Stimulated activated naive B cell treated with anti-CD40 and anti-IgM and Interleukin-4, amounts not matched to agents 10 μg/mL and 1 μg/mL and 100 μg/mL, for 72 hours (primary cell): Measurements from ENCODE around the gene RSRC2.
"Not testable (repeated sequence)": the region's sequence is repeated elsewhere in the genome, so short reads cannot be mapped to it uniquely, and the experiment has no call there.

Source experiments
- ATAC-seq, 2 donors: fragments of 150-1000 bp; cut with Tn5 transposase; replicated peaks; 2 replicates each; pipeline ENCODE4 v1.10.0; 2021; ENCODE audit warnings: moderate library complexity in 1 of 2
- DNase-seq: peaks from one replicate; pipeline ENCODE4 v3.0.0; 2021
- H3K27ac Mint-ChIP-seq: one replicate; pipeline ENCODE4 v1.8.0; 2022; ENCODE audit warnings: mild to moderate bottlenecking, mixed read lengths
- H3K27me3 Mint-ChIP-seq, 2 donors: one replicate each; pipeline ENCODE4 v1.8.0; 2022; ENCODE audit warnings: mixed read lengths in 2 of 2
- H3K36me3 Mint-ChIP-seq, 2 donors: one replicate each; pipeline ENCODE4 v1.8.0; 2022; ENCODE audit warnings: mixed read lengths in 2 of 2, mild to moderate bottlenecking in 1 of 2
- H3K4me1 Mint-ChIP-seq, 2 donors: one replicate each; pipeline ENCODE4 v1.8.0; 2022; ENCODE audit warnings: mixed read lengths in 2 of 2, mild to moderate bottlenecking in 1 of 2
- H3K4me3 Mint-ChIP-seq, 2 donors: one replicate each; pipeline ENCODE4 v1.8.0; 2022; ENCODE audit warnings: mild to moderate bottlenecking in 2 of 2, mixed read lengths in 2 of 2, moderate library complexity in 1 of 2
- H3K9me3 Mint-ChIP-seq, 2 donors: one replicate each; pipeline ENCODE4 v1.8.0; 2022; ENCODE audit warnings: mixed read lengths in 2 of 2, mild to moderate bottlenecking in 1 of 2

Gene RSRC2

GRCh38 chr12:122486805-122487426 lies 39.8 kb downstream of the RSRC2 start:
- DNase-seq (no peak), ATAC-seq (no peak)
- Mint-ChIP-seq H3K4me1 (peaks cover 3 to 5% of the 10 kb centered on the region in 2 donors), H3K27ac (no peak overlapping the region), H3K9me3 (no peaks in the 10 kb centered on the region), H3K4me3 (no peak overlapping the region), H3K36me3 (peaks cover 39 to 46% of the 10 kb centered on the region in 2 donors), H3K27me3 (no peaks in the 10 kb centered on the region)

GRCh38 chr12:122486360-122486759 lies 40.4 kb downstream of the RSRC2 start:
- not testable (repeated sequence) for ATAC-seq, H3K27me3 Mint-ChIP-seq, H3K4me3 Mint-ChIP-seq, H3K4me1 Mint-ChIP-seq, H3K27ac Mint-ChIP-seq, H3K9me3 Mint-ChIP-seq, DNase-seq
- H3K36me3 Mint-ChIP-seq, result peaks cover 36 to 43% of the 10 kb centered on the region in 2 donors

DNA sequence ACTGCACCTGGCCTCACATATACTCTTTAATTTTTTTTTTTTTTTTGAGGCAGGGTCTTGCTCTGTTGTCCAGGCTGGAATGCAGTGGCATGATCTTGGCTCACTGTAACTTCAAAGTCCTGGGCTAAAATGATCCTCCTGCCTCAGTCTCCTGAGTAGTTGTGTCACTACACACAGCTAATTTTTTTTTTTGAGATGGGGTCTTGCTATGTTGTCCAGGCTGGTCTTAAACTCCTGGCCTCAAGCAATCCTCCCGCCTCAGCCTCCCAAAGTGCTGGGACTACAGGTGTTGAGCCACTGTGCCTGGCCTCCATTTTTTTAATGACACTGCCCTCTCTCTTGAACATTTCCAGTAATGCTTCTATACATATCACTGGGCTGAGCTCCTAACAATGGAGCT lies 42.4 kb downstream of the RSRC2 start:
- not testable (repeated sequence) for ATAC-seq, DNase-seq, H3K27me3 Mint-ChIP-seq, H3K4me3 Mint-ChIP-seq, H3K4me1 Mint-ChIP-seq, H3K9me3 Mint-ChIP-seq
- H3K36me3 Mint-ChIP-seq, result peaks cover 32 to 43% of the 10 kb centered on the region in 2 donors
- peak overlapping the region; percentile 0 for H3K27ac Mint-ChIP-seq

- Mint-ChIP-seq H3K9me3 (no peaks in the 10 kb centered on the region), H3K27ac (no peak overlapping the region), H3K27me3 (no peaks in the 10 kb centered on the region), H3K4me3 (no peak overlapping the region), H3K4me1 (peaks cover 3% of the 10 kb centered on the region in 2 donors), H3K36me3 (peaks cover 30 to 42% of the 10 kb centered on the region in 2 donors)
- no peak for DNase-seq
- ATAC-seq, result no peak
Measured at GRCh38 chr12:122483969-122484368, 42.8 kb downstream of the RSRC2 start.

DNA sequence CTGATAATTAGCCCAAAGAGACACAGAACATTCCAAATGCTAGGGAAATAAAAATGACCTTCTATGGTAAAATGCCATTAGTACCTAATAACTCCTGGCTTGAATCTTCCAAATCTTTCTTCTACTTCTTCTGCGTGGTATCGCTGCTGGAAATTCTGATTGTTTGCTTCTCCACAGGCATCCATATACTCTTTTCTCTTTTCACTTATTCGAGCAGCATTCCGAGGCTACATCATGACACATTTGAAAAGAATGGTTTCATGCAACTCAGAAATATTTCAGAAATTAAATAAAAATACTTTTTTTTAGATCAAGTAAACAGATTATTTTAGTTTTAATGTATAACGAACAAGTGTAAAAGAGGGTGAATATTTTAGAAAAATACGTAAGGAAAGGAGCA lies 44.9 kb downstream of the RSRC2 start:
- ATAC-seq (no peak), DNase-seq (no peak)
- Mint-ChIP-seq H3K4me3 (no peak overlapping the region), H3K4me1 (peaks cover 0 to 3% of the 10 kb centered on the region in 2 donors), H3K9me3 (no peaks in the 10 kb centered on the region), H3K36me3 (peaks cover 37 to 49% of the 10 kb centered on the region in 2 donors), H3K27ac (no peak overlapping the region), H3K27me3 (no peaks in the 10 kb centered on the region)

GRCh38 chr12:122480753-122481152 lies 46.0 kb downstream of the RSRC2 start:
- Mint-ChIP-seq H3K36me3 (peaks cover 41 to 51% of the 10 kb centered on the region in 2 donors), H3K4me3 (no peak overlapping the region), H3K4me1 (peaks cover 4% of the 10 kb centered on the region in 2 donors), H3K27ac (no peak overlapping the region), H3K9me3 (no peaks in the 10 kb centered on the region), H3K27me3 (no peaks in the 10 kb centered on the region)
- DNase-seq (no peak), ATAC-seq (no peak)

DNA sequence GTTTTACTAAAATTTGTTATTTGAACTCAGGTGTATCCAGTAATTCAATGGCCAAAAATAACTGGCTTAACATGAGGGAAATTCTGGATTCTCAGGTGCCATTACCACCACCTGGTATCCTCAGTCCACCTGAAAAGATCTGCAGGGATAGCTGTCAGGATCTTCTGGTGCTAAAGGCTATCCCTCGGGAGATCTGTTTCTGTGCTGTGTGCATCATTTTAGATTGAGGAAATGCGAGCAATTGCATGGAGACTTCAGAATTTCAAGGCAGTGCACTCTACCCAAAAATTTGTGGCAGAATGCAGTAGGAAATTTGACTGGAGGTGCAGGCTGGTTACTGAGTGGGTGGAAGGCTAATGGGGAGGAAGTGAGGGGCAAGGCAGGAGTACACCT lies 52.4 kb downstream of the RSRC2 start:
- ATAC-seq, result peak; percentile 61 to 69
- H3K36me3 Mint-ChIP-seq, result peaks cover 36 to 42% of the 10 kb centered on the region in 2 donors
- H3K27ac Mint-ChIP-seq, result peak overlapping the region; percentile 43
- no peaks in the 10 kb centered on the region for H3K27me3 Mint-ChIP-seq
- no peak for DNase-seq
- peaks cover 14 to 26% of the 10 kb centered on the region in 2 donors for H3K4me1 Mint-ChIP-seq
- peak overlapping the region; percentile 39 to 50 for H3K4me3 Mint-ChIP-seq
- no peaks in the 10 kb centered on the region for H3K9me3 Mint-ChIP-seq

DNA sequence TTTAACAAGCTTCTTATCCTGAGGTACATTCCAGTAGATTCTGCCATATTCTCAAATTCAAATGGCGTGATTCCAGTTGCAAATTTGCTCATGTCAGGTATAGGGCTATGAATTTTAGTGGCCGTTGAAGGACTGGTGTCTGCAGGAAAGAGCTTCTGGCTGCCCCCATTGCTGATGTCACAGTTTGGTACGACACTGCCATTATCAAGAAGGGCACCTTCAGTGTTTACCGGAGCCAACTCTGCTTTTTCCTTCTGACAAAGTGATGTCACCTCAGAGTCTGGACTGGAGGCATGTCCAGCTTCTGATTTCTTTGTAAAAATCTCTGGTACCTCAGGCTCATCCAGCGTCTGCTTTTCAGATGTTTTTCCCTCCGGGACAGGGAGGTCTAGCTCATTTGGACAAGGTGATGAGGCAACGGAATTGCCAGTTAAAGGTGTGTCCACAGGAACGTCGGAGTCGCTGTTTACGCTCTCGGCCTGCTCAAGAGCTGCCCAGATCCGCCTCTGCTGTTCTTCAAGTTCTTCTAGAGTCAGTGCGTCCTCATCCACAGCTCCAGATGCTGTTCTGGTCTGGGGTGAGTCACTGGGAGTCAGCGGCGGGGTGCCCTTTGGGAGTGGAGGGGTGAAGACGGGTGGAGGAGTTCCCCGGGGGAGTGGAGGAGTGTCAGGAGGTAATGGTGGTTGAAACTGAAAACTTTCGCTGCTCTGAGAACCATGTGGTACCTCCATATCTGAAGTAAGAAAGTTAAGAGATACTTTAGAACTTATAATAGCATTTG lies 53.0 kb downstream of the RSRC2 start:
- Mint-ChIP-seq H3K4me3 (peak overlapping the region in 1 of 2 donors; percentile 12), H3K27me3 (no peaks in the 10 kb centered on the region), H3K36me3 (peaks cover 33 to 38% of the 10 kb centered on the region in 2 donors), H3K9me3 (no peaks in the 10 kb centered on the region), H3K4me1 (peaks cover 14 to 26% of the 10 kb centered on the region in 2 donors), H3K27ac (peak overlapping the region; percentile 43)
- DNase-seq, result peak; percentile 56
- ATAC-seq, result peak; percentile 93 to 94

GRCh38 chr12:122471324-122472226 lies 55.2 kb downstream of the RSRC2 start:
- no peak for DNase-seq
- H3K4me1 Mint-ChIP-seq, result peaks cover 16 to 26% of the 10 kb centered on the region in 2 donors

GRCh38 chr12:122470576-122470975 lies 56.2 kb downstream of the RSRC2 start:
- H3K27me3 Mint-ChIP-seq, DNase-seq, ATAC-seq, H3K4me3 Mint-ChIP-seq, H3K27ac Mint-ChIP-seq, H3K9me3 Mint-ChIP-seq: not testable (repeated sequence)
- peaks cover 12 to 20% of the 10 kb centered on the region in 2 donors for H3K4me1 Mint-ChIP-seq
- peaks cover 10 to 13% of the 10 kb centered on the region in 2 donors for H3K36me3 Mint-ChIP-seq

More at GRCh38 chr12:122471324-122472226, 55.2 kb downstream of the RSRC2 start:
- H3K27ac Mint-ChIP-seq, result no peak overlapping the region
- H3K36me3 Mint-ChIP-seq, result peaks cover 19 to 23% of the 10 kb centered on the region in 2 donors
- ATAC-seq, result peak in 1 of 2 donors; percentile 27
- no peak overlapping the region for H3K4me3 Mint-ChIP-seq
- no peaks in the 10 kb centered on the region for H3K9me3 Mint-ChIP-seq
- no peaks in the 10 kb centered on the region for H3K27me3 Mint-ChIP-seq

GRCh38 chr12:122469856-122470255 lies 56.9 kb downstream of the RSRC2 start:
- not testable (repeated sequence) for ATAC-seq, H3K27ac Mint-ChIP-seq, H3K9me3 Mint-ChIP-seq, H3K27me3 Mint-ChIP-seq, H3K36me3 Mint-ChIP-seq, DNase-seq
- H3K4me1 Mint-ChIP-seq, result peaks cover 8 to 13% of the 10 kb centered on the region in 2 donors
- peak overlapping the region in 1 of 2 donors; percentile 35 for H3K4me3 Mint-ChIP-seq

DNA sequence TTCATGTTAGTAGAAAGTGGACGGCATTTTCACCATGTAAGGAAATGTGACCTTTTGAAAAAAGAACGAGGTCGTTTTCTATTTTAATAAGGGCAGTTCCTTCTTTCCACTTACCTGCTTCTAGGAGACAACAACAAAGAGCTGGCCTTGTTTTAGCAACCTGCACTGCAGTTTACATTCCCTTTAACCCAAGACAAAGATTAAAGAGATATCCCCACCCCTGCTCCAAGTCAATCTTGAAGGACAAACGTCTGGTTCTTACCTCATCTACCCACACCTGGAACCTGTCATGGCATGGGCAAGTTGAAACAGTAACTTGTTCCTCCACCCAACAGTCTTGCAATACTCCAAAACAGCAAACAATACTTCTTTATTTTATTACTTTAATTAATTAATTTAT lies 58.8 kb downstream of the RSRC2 start:
- ATAC-seq, result no peak
- Mint-ChIP-seq H3K27ac (no peak overlapping the region), H3K4me1 (peaks cover 0 to 2% of the 10 kb centered on the region in 2 donors), H3K4me3 (no peak overlapping the region), H3K36me3 (no peaks in the 10 kb centered on the region), H3K9me3 (no peaks in the 10 kb centered on the region), H3K27me3 (no peaks in the 10 kb centered on the region)
- no peak for DNase-seq

DNA sequence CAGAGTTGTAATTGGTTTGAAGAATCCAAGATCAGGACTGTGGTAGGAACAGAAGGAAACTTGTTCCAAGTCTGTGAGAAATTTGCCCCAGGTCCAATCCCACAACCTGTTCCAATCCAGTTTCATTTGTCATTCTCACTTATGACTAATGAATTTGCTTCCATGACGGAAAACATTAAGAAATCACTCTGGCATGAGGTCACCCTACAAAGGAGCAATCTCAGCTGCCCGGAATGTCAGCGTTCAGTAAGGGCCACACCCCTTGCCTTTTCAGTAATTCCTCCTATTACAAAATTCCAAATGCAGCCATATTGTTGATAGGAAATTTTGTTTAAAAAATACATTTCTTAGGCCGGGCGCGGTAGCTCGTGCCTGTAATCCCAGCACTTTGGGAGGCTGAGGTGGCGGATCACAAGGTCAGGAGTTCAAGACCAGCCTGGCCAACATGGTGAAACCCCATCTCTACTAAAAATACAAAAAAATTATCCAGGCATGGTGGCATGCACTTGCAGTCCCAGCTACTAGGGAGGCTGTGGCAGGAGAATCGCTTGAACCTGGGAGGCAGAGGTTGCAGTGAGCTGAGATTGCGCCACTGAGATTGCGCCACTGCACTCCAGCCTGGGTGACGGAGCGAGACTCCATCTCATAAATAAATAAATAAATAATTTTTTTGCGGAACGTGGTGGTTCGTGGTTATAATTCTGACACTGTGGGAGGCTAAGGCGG lies 62.3 kb downstream of the RSRC2 start:
- not testable (repeated sequence) for ATAC-seq

More for the DNA sequence above, 62.3 kb downstream of the RSRC2 start:
- H3K27me3 Mint-ChIP-seq, H3K27ac Mint-ChIP-seq, H3K9me3 Mint-ChIP-seq, DNase-seq, H3K4me1 Mint-ChIP-seq, H3K4me3 Mint-ChIP-seq, H3K36me3 Mint-ChIP-seq: not testable (repeated sequence)
